ENCODE results near the gene PSAP.

PSAP gene

GRCh38 chr10:71840958-71841335 lies 10.1 kb downstream of the PSAP start:
- Histone ChIP-seq H3K4me2 (ENCODE audit: low read length) (no peak overlapping the region), H3K18ac (ENCODE audit: low read length) (no peak overlapping the region), H3K14ac (ENCODE audit: low read length) (no peak overlapping the region), H4K12ac (ENCODE audit: low read depth, low read length) (no peak overlapping the region), H2BK5ac (ENCODE audit: low read depth, low read length, poor library complexity) (no peak overlapping the region), H3K36me3 (ENCODE audit: control insufficient read depth in 1 of 2, insufficient read depth in 2 of 2, low read length in 2 of 2) (peaks cover 3 to 4% of the 10 kb centered on the region in 2 experiments), H3K27ac (ENCODE audit: low read depth, low read length) (no peak overlapping the region), H3K23ac (ENCODE audit: low read length) (no peak overlapping the region), H3K4ac (ENCODE audit: low read depth, low read length) (no peak overlapping the region), H2AFZ (ENCODE audit: insufficient read depth, low read length, poor library complexity) (no peak overlapping the region), H4K8ac (ENCODE audit: low read depth, low read length) (no peak overlapping the region), H3K9ac (ENCODE audit: low read length) (no peak overlapping the region), H3K27me3 (ENCODE audit: insufficient read depth, low read length) (no peaks in the 10 kb centered on the region), H3K79me2 (ENCODE audit: control insufficient read depth, insufficient read depth, low read length, poor library complexity) (peaks cover 19% of the 10 kb centered on the region), H3K4me3 (ENCODE audit: low read depth, low read length) (no peak overlapping the region), H2BK120ac (ENCODE audit: insufficient read depth, low read length, poor library complexity) (no peak overlapping the region), H3K9me3 (ENCODE audit: insufficient read depth, low read depth, low read length) (no peaks in the 10 kb centered on the region), H4K91ac (ENCODE audit: low read depth, low read length) (no peak overlapping the region), H3K4me1 (ENCODE audit: control insufficient read depth in 1 of 2, insufficient read depth in 2 of 2, low read length in 2 of 2) (peaks cover 36 to 42% of the 10 kb centered on the region in 2 experiments), H2AK5ac (ENCODE audit: low read length) (no peak overlapping the region), H2BK12ac (ENCODE audit: low read length) (no peak overlapping the region), H3K79me1 (ENCODE audit: low read length) (peaks cover 14% of the 10 kb centered on the region)
- peak; percentile 82 to 92 for DNase-seq
- no CpG with 5 or more reads among the region's 4 CpGs for WGBS (ENCODE audit: extremely low coverage, insufficient coverage, insufficient read length)

GRCh38 chr10:71840177-71840957 lies 10.7 kb downstream of the PSAP start:
- H3K27me3 ChIP-seq (ENCODE audit: insufficient read depth, low read length), result no peaks in the 10 kb centered on the region
- DNase-seq, result peak; percentile 98 to 100
- H3K9me3 ChIP-seq (ENCODE audit: insufficient read depth, low read depth, low read length), result no peaks in the 10 kb centered on the region
- H3K18ac ChIP-seq (ENCODE audit: low read length), result peak overlapping the region; percentile 33
- H3K4me3 ChIP-seq (ENCODE audit: low read depth, low read length), result no peak overlapping the region
- H4K12ac ChIP-seq (ENCODE audit: low read depth, low read length), result no peak overlapping the region
- H4K91ac ChIP-seq (ENCODE audit: low read depth, low read length), result no peak overlapping the region
- peaks cover 14% of the 10 kb centered on the region for H3K79me1 ChIP-seq (ENCODE audit: low read length)
- H3K9ac ChIP-seq (ENCODE audit: low read length), result no peak overlapping the region
- peaks cover 18% of the 10 kb centered on the region for H3K79me2 ChIP-seq (ENCODE audit: control insufficient read depth, insufficient read depth, low read length, poor library complexity)
- H3K36me3 ChIP-seq (ENCODE audit: control insufficient read depth in 1 of 2, insufficient read depth in 2 of 2, low read length in 2 of 2), result peaks cover 3 to 4% of the 10 kb centered on the region in 2 experiments
- no peak overlapping the region for H3K4ac ChIP-seq (ENCODE audit: low read depth, low read length)
- no peak overlapping the region for H2AFZ ChIP-seq (ENCODE audit: insufficient read depth, low read length, poor library complexity)
- H2BK5ac ChIP-seq (ENCODE audit: low read depth, low read length, poor library complexity), result no peak overlapping the region
- H3K14ac ChIP-seq (ENCODE audit: low read length), result no peak overlapping the region
- H2BK12ac ChIP-seq (ENCODE audit: low read length), result no peak overlapping the region
- H2AK5ac ChIP-seq (ENCODE audit: low read length), result no peak overlapping the region
- H3K4me2 ChIP-seq (ENCODE audit: low read length), result peak overlapping the region; percentile 41
- H3K23ac ChIP-seq (ENCODE audit: low read length), result no peak overlapping the region
- H3K4me1 ChIP-seq (ENCODE audit: control insufficient read depth in 1 of 2, insufficient read depth in 2 of 2, low read length in 2 of 2), result peaks cover 38 to 43% of the 10 kb centered on the region in 2 experiments
- peak overlapping the region; percentile 89 for H3K27ac ChIP-seq (ENCODE audit: low read depth, low read length)
- no peak overlapping the region for H2BK120ac ChIP-seq (ENCODE audit: insufficient read depth, low read length, poor library complexity)
- no peak overlapping the region for H4K8ac ChIP-seq (ENCODE audit: low read depth, low read length)
- no CpG with 5 or more reads among the region's 6 CpGs for WGBS (ENCODE audit: extremely low coverage, insufficient coverage, insufficient read length)

- H4K8ac ChIP-seq (ENCODE audit: low read depth, low read length), result no peak overlapping the region
- H3K18ac ChIP-seq (ENCODE audit: low read length), result no peak overlapping the region
- no peak overlapping the region for H3K4me2 ChIP-seq (ENCODE audit: low read length)
- peaks cover 28% of the 10 kb centered on the region for H3K79me2 ChIP-seq (ENCODE audit: control insufficient read depth, insufficient read depth, low read length, poor library complexity)
- H3K4me3 ChIP-seq (ENCODE audit: low read depth, low read length), result no peak overlapping the region
- no peak overlapping the region for H3K23ac ChIP-seq (ENCODE audit: low read length)
- WGBS (ENCODE audit: extremely low coverage, insufficient coverage, insufficient read length), result no CpG with 5 or more reads among the region's 14 CpGs
- peak; percentile 87 to 90 for DNase-seq
- H2AFZ ChIP-seq (ENCODE audit: insufficient read depth, low read length, poor library complexity), result no peak overlapping the region
- no peak overlapping the region for H3K9ac ChIP-seq (ENCODE audit: low read length)
- no peak overlapping the region for H3K14ac ChIP-seq (ENCODE audit: low read length)
- H2BK120ac ChIP-seq (ENCODE audit: insufficient read depth, low read length, poor library complexity), result no peak overlapping the region
- H3K9me3 ChIP-seq (ENCODE audit: insufficient read depth, low read depth, low read length), result no peaks in the 10 kb centered on the region
- H4K91ac ChIP-seq (ENCODE audit: low read depth, low read length), result peak overlapping the region; percentile 56
- H3K4me1 ChIP-seq (ENCODE audit: control insufficient read depth in 1 of 2, insufficient read depth in 2 of 2, low read length in 2 of 2), result peaks cover 43 to 48% of the 10 kb centered on the region in 2 experiments
- H3K36me3 ChIP-seq (ENCODE audit: control insufficient read depth in 1 of 2, insufficient read depth in 2 of 2, low read length in 2 of 2), result peaks cover 9 to 10% of the 10 kb centered on the region in 2 experiments
- peak overlapping the region; percentile 72 for H3K4ac ChIP-seq (ENCODE audit: low read depth, low read length)
- no peak overlapping the region for H4K12ac ChIP-seq (ENCODE audit: low read depth, low read length)
- peak overlapping the region; percentile 80 for H3K27ac ChIP-seq (ENCODE audit: low read depth, low read length)
- H2BK12ac ChIP-seq (ENCODE audit: low read length), result no peak overlapping the region
- no peak overlapping the region for H2AK5ac ChIP-seq (ENCODE audit: low read length)
- H3K27me3 ChIP-seq (ENCODE audit: insufficient read depth, low read length), result no peaks in the 10 kb centered on the region
- peaks cover 14% of the 10 kb centered on the region for H3K79me1 ChIP-seq (ENCODE audit: low read length)
- H2BK5ac ChIP-seq (ENCODE audit: low read depth, low read length, poor library complexity), result no peak overlapping the region
Measured at GRCh38 chr10:71838264-71839211, 12.5 kb downstream of the PSAP start.

GRCh38 chr10:71837098-71837827 lies 13.8 kb downstream of the PSAP start:
- Histone ChIP-seq H3K27ac (ENCODE audit: low read depth, low read length) (peak overlapping the region; percentile 80), H2BK5ac (ENCODE audit: low read depth, low read length, poor library complexity) (peak overlapping the region; percentile 34), H2AFZ (ENCODE audit: insufficient read depth, low read length, poor library complexity) (no peak overlapping the region), H3K79me1 (ENCODE audit: low read length) (peaks cover 14% of the 10 kb centered on the region), H3K9me3 (ENCODE audit: insufficient read depth, low read depth, low read length) (no peaks in the 10 kb centered on the region), H2AK5ac (ENCODE audit: low read length) (peak overlapping the region; percentile 13), H3K23ac (ENCODE audit: low read length) (no peak overlapping the region), H3K14ac (ENCODE audit: low read length) (peak overlapping the region; percentile 4), H4K12ac (ENCODE audit: low read depth, low read length) (no peak overlapping the region), H3K4ac (ENCODE audit: low read depth, low read length) (peak overlapping the region; percentile 72), H3K79me2 (ENCODE audit: control insufficient read depth, insufficient read depth, low read length, poor library complexity) (peaks cover 24% of the 10 kb centered on the region), H3K27me3 (ENCODE audit: insufficient read depth, low read length) (no peaks in the 10 kb centered on the region), H3K4me1 (ENCODE audit: control insufficient read depth in 1 of 2, insufficient read depth in 2 of 2, low read length in 2 of 2) (peaks cover 40 to 45% of the 10 kb centered on the region in 2 experiments), H3K9ac (ENCODE audit: low read length) (no peak overlapping the region), H4K8ac (ENCODE audit: low read depth, low read length) (no peak overlapping the region), H3K4me3 (ENCODE audit: low read depth, low read length) (no peak overlapping the region), H2BK12ac (ENCODE audit: low read length) (no peak overlapping the region), H2BK120ac (ENCODE audit: insufficient read depth, low read length, poor library complexity) (peak overlapping the region; percentile 10), H3K36me3 (ENCODE audit: control insufficient read depth in 1 of 2, insufficient read depth in 2 of 2, low read length in 2 of 2) (peaks cover 7 to 12% of the 10 kb centered on the region in 2 experiments), H4K91ac (ENCODE audit: low read depth, low read length) (peak overlapping the region; percentile 56), H3K4me2 (ENCODE audit: low read length) (no peak overlapping the region), H3K18ac (ENCODE audit: low read length) (peak overlapping the region; percentile 23)
- no CpG with 5 or more reads among the region's 17 CpGs for WGBS (ENCODE audit: extremely low coverage, insufficient coverage, insufficient read length)
- DNase-seq, result peak; percentile 87 to 91
